Body of pancreas (tissue), 4 donors: Measurements from ENCODE around the gene RNASEH2B. TPM values are rescaled to one million over a fixed set of nuclear protein-coding genes. Genes with fewer than 3 reads are reported as not detected.
A peak's percentile ranks its signal among the peaks of the same experiment; 100 is the strongest.

Source experiments
- ATAC-seq: fragments of 150-250 bp; one replicate; pipeline ENCODE4 v1.9.1; 2016
- DNase-seq, 4 donors: peaks; one replicate each; pipeline ENCODE4 v3.0.0-alpha.2; 2019
- H3K27ac ChIP-seq, 4 donors: fragments of 200-600 bp; sonication (generic); 1 replicate in 3 of 4; 2 replicates in 1 of 4; pipeline versions ENCODE4 v1.5.1 to v1.6.1; 2016 to 2019; ENCODE audit warnings: mild to moderate bottlenecking in 1 of 4, mixed read lengths in 1 of 4, moderate library complexity in 1 of 4
- H3K27me3 ChIP-seq, 2 donors: fragments of 200-600 bp; sonication (generic); one replicate each; pipeline ENCODE4 v1.6.0; 2016; ENCODE audit warnings: mild to moderate bottlenecking in 1 of 2
- H3K36me3 ChIP-seq, 2 donors: fragments of 200-600 bp; sonication (generic); replicated peaks in 1 of 2; 2 replicates each; pipeline ENCODE4 v1.5.1; 2016; ENCODE audit warnings: low read depth in 2 of 2; ENCODE audit not compliant: insufficient read depth in 1 of 2
- H3K4me1 ChIP-seq: fragments of 200-600 bp; sonication (generic); one replicate; pipeline ENCODE4 v1.6.0; 2016
- H3K4me3 ChIP-seq, 2 donors: fragments of 200-600 bp; sonication (generic); 1 replicate in 1 of 2; 2 replicates in 1 of 2; pipeline ENCODE4 v1.5.1; 2016 to 2019
- H3K9me3 ChIP-seq, 3 donors: fragments of 200-600 bp; sonication (generic); 1 replicate in 2 of 3; 2 replicates in 1 of 3; pipeline ENCODE4 v1.5.1; 2016
- POLR2A ChIP-seq, 3 donors: fragments of 450-650 bp; IDR thresholded peaks; one replicate each; pipeline ENCODE4 v1.6.1; 2016; ENCODE audit warnings: antibody characterized with exemption in 3 of 3, mild to moderate bottlenecking in 2 of 3
- WGBS, 2 donors: methylation state at CpG; one replicate each; pipeline ENCODE4 v1.1.5; 2017; 5-methylcytosine and 5-hydroxymethylcytosine counted together
- intact Hi-C: fragments of 100-400 bp; cut with DNase I; formaldehyde crosslinking; loops from one replicate; pipeline ENCODE4 v1.15.1; 2023
- total RNA-seq, 2 donors: library from RNA; depleted of rRNA; stranded (reverse); fragments of >200 nt; gene quantifications; one replicate each; pipeline ENCODE4 v1.1.0, GENCODE V29; 2016
- TF ChIP-seq, protein P1 (sequence below), 7 experiments: fragments of 450-650 bp in 4 of 7; fragments of 200-600 bp in 3 of 7; sonication (generic) in 3 of 7; IDR thresholded peaks; one replicate each; pipeline ENCODE4 v1.5.1; 2016 to 2019; ENCODE audit warnings: antibody characterized with exemption in 7 of 7

Gene RNASEH2B
- total RNA-seq, 2 donors from 2014 or later: 17.1 to 34.2 TPM

DNA sequence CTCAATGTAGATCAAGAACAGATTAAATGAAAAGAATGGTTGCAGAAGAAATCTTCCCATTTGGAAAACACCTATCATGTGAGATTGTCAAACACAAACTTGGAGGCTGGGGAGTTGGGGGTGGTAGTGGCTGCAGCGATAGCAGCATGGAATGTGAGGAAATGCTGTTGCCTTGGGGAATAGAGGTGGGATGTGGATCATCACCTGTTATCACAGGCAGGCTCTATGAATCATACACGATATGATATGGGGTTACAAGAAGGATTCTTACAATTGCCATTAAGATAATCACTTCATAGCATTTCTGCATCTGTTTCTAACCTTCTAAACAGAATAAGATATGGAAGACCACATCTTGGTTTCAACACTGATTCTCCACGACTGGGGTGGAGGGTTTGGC lies 88.7 kb downstream of the RNASEH2B start:
- Histone ChIP-seq H3K4me3 (no peak overlapping the region), H3K9me3 (no peaks in the 10 kb centered on the region), H3K27ac (no peak overlapping the region), H3K36me3 (no peaks in the 10 kb centered on the region), H3K27me3 (no peaks in the 10 kb centered on the region), H3K4me1 (no peaks in the 10 kb centered on the region)
- DNase-seq: no peak
- WGBS, 2 donors: 60 to 72% methylated on average over 3 of the region's 3 CpGs
- intact Hi-C loops: no loop called here
- TF ChIP-seq, protein P1, sequence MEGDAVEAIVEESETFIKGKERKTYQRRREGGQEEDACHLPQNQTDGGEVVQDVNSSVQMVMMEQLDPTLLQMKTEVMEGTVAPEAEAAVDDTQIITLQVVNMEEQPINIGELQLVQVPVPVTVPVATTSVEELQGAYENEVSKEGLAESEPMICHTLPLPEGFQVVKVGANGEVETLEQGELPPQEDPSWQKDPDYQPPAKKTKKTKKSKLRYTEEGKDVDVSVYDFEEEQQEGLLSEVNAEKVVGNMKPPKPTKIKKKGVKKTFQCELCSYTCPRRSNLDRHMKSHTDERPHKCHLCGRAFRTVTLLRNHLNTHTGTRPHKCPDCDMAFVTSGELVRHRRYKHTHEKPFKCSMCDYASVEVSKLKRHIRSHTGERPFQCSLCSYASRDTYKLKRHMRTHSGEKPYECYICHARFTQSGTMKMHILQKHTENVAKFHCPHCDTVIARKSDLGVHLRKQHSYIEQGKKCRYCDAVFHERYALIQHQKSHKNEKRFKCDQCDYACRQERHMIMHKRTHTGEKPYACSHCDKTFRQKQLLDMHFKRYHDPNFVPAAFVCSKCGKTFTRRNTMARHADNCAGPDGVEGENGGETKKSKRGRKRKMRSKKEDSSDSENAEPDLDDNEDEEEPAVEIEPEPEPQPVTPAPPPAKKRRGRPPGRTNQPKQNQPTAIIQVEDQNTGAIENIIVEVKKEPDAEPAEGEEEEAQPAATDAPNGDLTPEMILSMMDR (IDR thresholded peaks at IDR 0.05): no peak
- TF ChIP-seq POLR2A (IDR thresholded peaks at IDR 0.05): no peak
- no peak for ATAC-seq

DNA sequence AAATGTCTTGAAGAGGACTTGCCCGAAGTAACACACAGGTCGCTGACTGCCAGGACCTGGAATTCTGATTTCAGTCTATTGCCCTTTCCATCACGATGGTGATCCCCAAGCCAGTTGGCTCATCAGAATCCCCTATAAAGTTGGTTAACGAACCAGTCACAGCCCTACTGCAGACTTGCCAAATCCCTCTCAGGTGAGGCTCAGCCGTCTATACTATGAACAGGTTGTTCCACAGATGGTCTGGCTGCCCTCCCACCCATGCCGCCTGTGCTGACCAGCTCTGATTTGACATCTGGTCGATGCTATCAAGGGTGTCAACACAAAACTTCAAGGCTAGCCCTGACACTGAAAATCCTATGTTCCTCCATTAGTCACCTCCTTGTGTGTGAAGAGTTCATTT lies 90.0 kb downstream of the RNASEH2B start:
- Histone ChIP-seq H3K4me3 (no peak overlapping the region), H3K27me3 (no peaks in the 10 kb centered on the region), H3K9me3 (no peaks in the 10 kb centered on the region), H3K27ac (no peak overlapping the region), H3K4me1 (no peaks in the 10 kb centered on the region), H3K36me3 (no peaks in the 10 kb centered on the region)
- intact Hi-C loops: no loop called here
- ATAC-seq: no peak
- no peak for DNase-seq
- TF ChIP-seq POLR2A (IDR thresholded peaks at IDR 0.05): no peak
- TF ChIP-seq, protein P1 (IDR thresholded peaks at IDR 0.05): no peak
- 85 to 92% methylated on average over 6 to 7 of the region's 7 CpGs for WGBS, 2 donors

DNA sequence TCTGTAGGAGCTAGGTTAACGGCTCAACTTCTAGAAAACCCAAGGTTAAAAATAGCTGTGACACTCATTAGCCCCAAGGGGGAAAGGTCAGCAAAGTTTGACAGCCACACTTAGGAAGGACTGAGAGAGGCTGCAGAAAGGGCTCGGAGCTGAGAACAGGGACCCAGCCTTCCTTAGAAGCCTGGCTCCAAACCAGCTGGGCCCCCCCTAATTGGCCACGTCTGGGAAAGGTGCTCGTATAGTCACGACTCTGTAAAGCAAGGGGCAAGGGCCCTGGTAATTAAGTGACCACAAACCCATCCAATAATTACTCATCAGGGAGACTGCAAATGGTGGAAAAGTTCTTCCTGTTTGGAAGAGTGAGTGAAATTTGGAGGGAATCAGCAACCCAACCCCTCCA lies 90.5 kb downstream of the RNASEH2B start:
- intact Hi-C loops: no loop called here
- Histone ChIP-seq H3K27me3 (no peaks in the 10 kb centered on the region), H3K4me1 (no peaks in the 10 kb centered on the region), H3K4me3 (no peak overlapping the region), H3K27ac (no peak overlapping the region), H3K36me3 (no peaks in the 10 kb centered on the region), H3K9me3 (no peaks in the 10 kb centered on the region)
- WGBS, 2 donors: 65 to 67% methylated on average over 5 of the region's 5 CpGs
- ATAC-seq (no peak), DNase-seq (no peak)
- TF ChIP-seq POLR2A (IDR thresholded peaks at IDR 0.05): no peak
- TF ChIP-seq, protein P1 (IDR thresholded peaks at IDR 0.05): no peak

DNA sequence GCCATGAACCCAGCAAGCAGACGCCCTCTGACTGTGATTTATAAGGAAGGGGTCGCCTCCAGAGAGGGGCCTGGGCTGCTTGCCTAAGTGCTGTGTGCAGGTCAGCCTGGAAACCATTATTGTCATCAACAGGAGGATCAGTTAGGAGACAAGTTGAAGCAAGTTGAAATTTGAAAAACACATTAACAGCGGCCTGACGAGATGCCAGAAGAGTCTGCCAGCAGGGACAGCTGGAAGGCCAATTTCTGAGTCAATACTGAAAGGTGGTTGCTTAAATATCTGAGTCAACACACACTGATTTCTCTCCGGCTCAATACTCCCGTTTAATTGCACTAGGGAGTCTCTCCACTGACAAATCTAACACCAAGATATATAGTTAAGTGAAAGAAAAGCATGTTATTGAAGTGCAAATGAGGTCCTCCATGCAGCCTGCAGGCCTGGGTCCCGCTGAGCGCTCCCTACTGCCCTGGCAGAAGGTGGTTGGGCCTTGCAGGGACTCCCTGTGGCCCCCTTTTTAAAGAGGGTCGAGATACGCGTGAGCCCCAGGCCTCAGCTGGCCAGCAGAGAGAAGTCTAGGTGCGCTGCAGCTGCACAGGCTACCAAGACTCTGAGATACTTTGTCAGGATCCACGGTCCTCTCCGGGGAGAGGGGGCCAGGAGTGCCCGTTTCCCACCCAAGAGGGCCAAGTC lies 91.1 kb downstream of the RNASEH2B start:
- no peak for TF ChIP-seq POLR2A (IDR thresholded peaks at IDR 0.05)
- TF ChIP-seq, protein P1 (IDR thresholded peaks at IDR 0.05): no peak
- Histone ChIP-seq H3K4me3 (no peak overlapping the region), H3K4me1 (no peaks in the 10 kb centered on the region), H3K27ac (no peak overlapping the region), H3K27me3 (no peaks in the 10 kb centered on the region), H3K36me3 (no peaks in the 10 kb centered on the region), H3K9me3 (no peaks in the 10 kb centered on the region)
- intact Hi-C loops: no loop called here
- DNase-seq (peak in 2 of 4 donors; percentile 13 to 20), ATAC-seq (no peak)
- WGBS, 2 donors: 67 to 71% methylated on average over 13 to 15 of the region's 15 CpGs

DNA sequence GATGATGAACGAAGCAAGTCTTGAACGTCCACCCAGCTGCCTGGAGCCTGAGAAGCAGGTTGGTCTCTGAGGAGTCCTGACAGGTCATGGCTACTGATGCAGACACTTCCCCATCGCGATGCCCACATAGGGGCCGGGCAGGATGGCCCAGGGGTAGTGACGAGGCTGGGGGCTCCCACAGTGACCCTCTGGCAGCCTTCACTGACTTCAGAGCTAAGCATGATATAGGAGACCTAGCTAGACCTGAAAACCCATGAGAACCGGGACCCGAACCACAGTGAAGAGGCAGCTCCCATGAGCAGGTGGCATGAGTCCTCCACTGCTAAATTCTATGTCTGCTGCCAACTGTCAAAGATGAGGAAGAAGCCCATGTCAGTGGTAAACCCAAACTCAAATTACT lies 91.7 kb downstream of the RNASEH2B start:
- Histone ChIP-seq H3K36me3 (no peaks in the 10 kb centered on the region), H3K9me3 (no peaks in the 10 kb centered on the region), H3K4me1 (no peaks in the 10 kb centered on the region), H3K27ac (no peak overlapping the region), H3K4me3 (no peak overlapping the region), H3K27me3 (no peaks in the 10 kb centered on the region)
- TF ChIP-seq, protein P1 (IDR thresholded peaks at IDR 0.05): no peak
- no peak for TF ChIP-seq POLR2A (IDR thresholded peaks at IDR 0.05)
- WGBS, 2 donors: 75 to 76% methylated on average over 4 to 8 of the region's 8 CpGs
- no peak for DNase-seq
- intact Hi-C loops: no loop called here
- ATAC-seq: no peak
